EL (cell line): ENCODE data around the gene SLC13A3.

Experiments
- DNase-seq: peaks from one replicate; pipeline ENCODE4 v3.0.0-alpha.2; 2016

Gene SLC13A3

GRCh38 chr20:46512943-46513844 is 138.1 kb downstream of the SLC13A3 start, which contains the start of gene ZNF334:
Gene ZNF334, minus strand, starts transcription at chr20:46513559. Its CDS starts 1,457 bp downstream, at chr20:46512102.
- DNase-seq, result peak; percentile 28

GRCh38 chr20:46509523-46509922 is 141.7 kb downstream of the SLC13A3 start:
- DNase-seq, result no peak
